Neural cell (in vitro differentiated cells): ENCODE results near the gene ISL2. TPM values are rescaled to one million over a fixed set of nuclear protein-coding genes. Genes with fewer than 3 reads are reported as not detected.

Experiments
- H2AFZ ChIP-seq: fragments of 200-600, 300-800 bp; sonication (generic), shearing (Covaris generic); 2 replicates; pipeline ENCODE4 v1.6.0; 2014; ENCODE audit warnings: low read depth, mild to moderate bottlenecking, antibody characterized with exemption, low read length, moderate library complexity
- H3F3A ChIP-seq: fragments of 200-600 bp; shearing (Covaris generic); 2 replicates; pipeline ENCODE4 v1.6.1; 2016; ENCODE audit warnings: mild to moderate bottlenecking, moderate library complexity, mixed read lengths, antibody characterized with exemption, low read length; ENCODE audit not compliant: insufficient read depth, poor library complexity, severe bottlenecking
- H3K27ac ChIP-seq: fragments of 200-600, 300-800 bp; sonication (generic), shearing (Covaris generic); 2 replicates; pipeline ENCODE4 v1.5.1; 2014; ENCODE audit warnings: mild to moderate bottlenecking, low read length, moderate library complexity
- H3K27me3 ChIP-seq: fragments of 300-800, 200-600 bp; sonication (generic), shearing (Covaris generic); 2 replicates; pipeline ENCODE4 v1.6.0; 2014; ENCODE audit warnings: mild to moderate bottlenecking, low read depth, low read length, moderate library complexity; ENCODE audit not compliant: insufficient read depth
- H3K36me3 ChIP-seq: fragments of 300-800, 200-600 bp; sonication (generic), shearing (Covaris generic); 2 replicates; pipeline ENCODE4 v1.5.1; 2014; ENCODE audit warnings: mild to moderate bottlenecking, antibody characterized with exemption, low read length, moderate library complexity; ENCODE audit not compliant: insufficient read depth
- H3K4me2 ChIP-seq: fragments of 300-800, 200-600 bp; sonication (generic), shearing (Covaris generic); 2 replicates; pipeline ENCODE4 v1.6.0; 2014; ENCODE audit warnings: mild to moderate bottlenecking, low read length
- H3K4me3 ChIP-seq: fragments of 300-800, 200-600 bp; sonication (generic), shearing (Covaris generic); 2 replicates; pipeline ENCODE4 v1.5.1; 2014; ENCODE audit warnings: mild to moderate bottlenecking, low read length, moderate library complexity
- H3K79me2 ChIP-seq: fragments of 200-600 bp; shearing (Covaris generic); replicated peaks from 2 replicates; pipeline ENCODE4 v1.6.0; 2014; ENCODE audit warnings: mild to moderate bottlenecking, low read length, moderate library complexity; ENCODE audit not compliant: insufficient read depth
- H3K9ac ChIP-seq: fragments of 300-800, 200-600 bp; sonication (generic), shearing (Covaris generic); 2 replicates; pipeline ENCODE4 v1.6.1; 2016; ENCODE audit warnings: mild to moderate bottlenecking, low read length, mixed read lengths
- H3K9me2 ChIP-seq: fragments of 200-600 bp; shearing (Covaris generic); 2 replicates; pipeline ENCODE4 v1.6.1; 2016; ENCODE audit warnings: mild to moderate bottlenecking, low read length, mixed read lengths; ENCODE audit not compliant: insufficient read depth
- H3K9me3 ChIP-seq: fragments of 200-600, 300-800 bp; sonication (generic), shearing (Covaris generic); 2 replicates; pipeline ENCODE4 v1.6.1; 2016; ENCODE audit warnings: mild to moderate bottlenecking, mixed run types, low read length, moderate library complexity, mixed read lengths
- H4K20me1 ChIP-seq: fragments of 200-600 bp; shearing (Covaris generic); 2 replicates; pipeline ENCODE4 v1.6.1; 2016; ENCODE audit warnings: mild to moderate bottlenecking, mixed run types; ENCODE audit not compliant: insufficient read depth
- EP300 ChIP-seq: fragments of 450-650 bp; conservative IDR thresholded peaks from 2 replicates; pipeline ENCODE4 v1.6.1; 2014; ENCODE audit warnings: antibody characterized with exemption, mild to moderate bottlenecking, moderate library complexity; ENCODE audit not compliant: poor library complexity, severe bottlenecking
- EZH2 ChIP-seq: fragments of 200-600, 300-800 bp; shearing (Covaris generic), sonication (generic); IDR thresholded peaks from 2 replicates; pipeline ENCODE4 v1.6.1; 2014; ENCODE audit warnings: antibody characterized with exemption, low read length, borderline replicate concordance, mild to moderate bottlenecking; ENCODE audit not compliant: insufficient read depth, poor library complexity, severe bottlenecking
- MXI1 ChIP-seq: fragments of 450-650 bp; conservative IDR thresholded peaks from 2 replicates; pipeline ENCODE4 v1.6.1; 2014; ENCODE audit warnings: antibody characterized with exemption, mild to moderate bottlenecking; ENCODE audit not compliant: poor library complexity, severe bottlenecking
- POLR2AphosphoS5 ChIP-seq: IDR thresholded peaks from 2 replicates; pipeline ENCODE4 v1.6.1; 2012
- RAD21 ChIP-seq: fragments of 450-650 bp; conservative IDR thresholded peaks from 2 replicates; pipeline ENCODE4 v1.6.1; 2014; ENCODE audit warnings: antibody characterized with exemption, mild to moderate bottlenecking, moderate library complexity
- SMC3 ChIP-seq: fragments of 450-650 bp; conservative IDR thresholded peaks from 2 replicates; pipeline ENCODE4 v1.6.1; 2014; ENCODE audit warnings: antibody characterized with exemption, mild to moderate bottlenecking, moderate library complexity; ENCODE audit not compliant: poor library complexity
- TAF1 ChIP-seq: IDR thresholded peaks from 2 replicates; pipeline ENCODE4 v1.6.1; 2012; ENCODE audit warnings: low read depth
- polyA plus RNA-seq: library from polyadenylated mRNA; depleted of rRNA; stranded (reverse); fragments of >200 nt; gene quantifications from 2 replicates; pipeline ENCODE4 v1.2.3, GENCODE V29; 2014
- TF ChIP-seq, protein P1 (sequence below): IDR thresholded peaks from 2 replicates; pipeline ENCODE4 v1.6.1; 2012; ENCODE audit warnings: borderline replicate concordance
- TF ChIP-seq, protein P2 (sequence below): fragments of 450-650 bp; IDR thresholded peaks from 2 replicates; pipeline ENCODE4 v1.5.1; 2014; ENCODE audit warnings: antibody characterized with exemption, mild to moderate bottlenecking, moderate library complexity; ENCODE audit not compliant: poor library complexity, severe bottlenecking

ISL2 gene
- polyA plus RNA-seq, 1 donor from 2014 or later = not detected

DNA sequence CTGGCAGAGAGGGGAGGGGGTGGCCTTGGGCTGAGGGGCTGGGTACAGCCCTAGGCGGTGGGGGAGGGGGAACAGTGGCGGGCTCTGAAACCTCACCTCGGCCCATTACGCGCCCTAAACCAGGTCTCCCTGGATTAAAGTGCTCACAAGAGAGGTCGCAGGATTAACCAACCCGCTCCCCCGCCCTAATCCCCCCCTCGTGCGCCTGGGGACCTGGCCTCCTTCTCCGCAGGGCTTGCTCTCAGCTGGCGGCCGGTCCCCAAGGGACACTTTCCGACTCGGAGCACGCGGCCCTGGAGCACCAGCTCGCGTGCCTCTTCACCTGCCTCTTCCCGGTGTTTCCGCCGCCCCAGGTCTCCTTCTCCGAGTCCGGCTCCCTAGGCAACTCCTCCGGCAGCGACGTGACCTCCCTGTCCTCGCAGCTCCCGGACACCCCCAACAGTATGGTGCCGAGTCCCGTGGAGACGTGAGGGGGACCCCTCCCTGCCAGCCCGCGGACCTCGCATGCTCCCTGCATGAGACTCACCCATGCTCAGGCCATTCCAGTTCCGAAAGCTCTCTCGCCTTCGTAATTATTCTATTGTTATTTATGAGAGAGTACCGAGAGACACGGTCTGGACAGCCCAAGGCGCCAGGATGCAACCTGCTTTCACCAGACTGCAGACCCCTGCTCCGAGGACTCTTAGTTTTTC is 4.9 kb downstream of the ISL2 start:
- no peaks in the 10 kb centered on the region for H3F3A ChIP-seq
- no peaks in the 10 kb centered on the region for H3K9me2 ChIP-seq
- H2AFZ ChIP-seq = no peak overlapping the region

DNA sequence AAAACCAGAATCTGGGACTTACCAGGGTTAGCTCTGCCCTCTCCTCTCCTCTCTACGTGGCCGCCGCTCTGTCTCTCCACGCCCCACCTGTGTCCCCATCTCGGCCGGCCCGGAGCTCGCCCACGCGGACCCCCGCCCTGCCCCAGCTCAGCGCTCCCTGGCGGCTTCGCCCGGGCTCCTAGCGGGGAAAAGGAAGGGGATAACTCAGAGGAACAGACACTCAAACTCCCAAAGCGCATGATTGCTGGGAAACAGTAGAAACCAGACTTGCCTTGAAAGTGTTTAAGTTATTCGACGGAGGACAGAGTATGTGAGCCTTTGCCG is 5.4 kb downstream of the ISL2 start:
- Histone ChIP-seq H3K9me2 (no peaks in the 10 kb centered on the region), H3K27ac (no peak overlapping the region), H3K36me3 (no peaks in the 10 kb centered on the region), H3K79me2 (no peaks in the 10 kb centered on the region), H3K4me2 (no peak overlapping the region), H3K9ac (no peak overlapping the region), H3K9me3 (no peaks in the 10 kb centered on the region), H3F3A (no peaks in the 10 kb centered on the region), H3K4me3 (no peak overlapping the region), H4K20me1 (no peaks in the 10 kb centered on the region), H2AFZ (no peak overlapping the region), H3K27me3 (peaks cover 100% of the 10 kb centered on the region)
- TF ChIP-seq MXI1 (no peak), POLR2AphosphoS5 (no peak), EP300 (no peak), RAD21 (no peak), SMC3 (no peak), EZH2 (no peak), TAF1 (no peak)
- TF ChIP-seq, protein P1, sequence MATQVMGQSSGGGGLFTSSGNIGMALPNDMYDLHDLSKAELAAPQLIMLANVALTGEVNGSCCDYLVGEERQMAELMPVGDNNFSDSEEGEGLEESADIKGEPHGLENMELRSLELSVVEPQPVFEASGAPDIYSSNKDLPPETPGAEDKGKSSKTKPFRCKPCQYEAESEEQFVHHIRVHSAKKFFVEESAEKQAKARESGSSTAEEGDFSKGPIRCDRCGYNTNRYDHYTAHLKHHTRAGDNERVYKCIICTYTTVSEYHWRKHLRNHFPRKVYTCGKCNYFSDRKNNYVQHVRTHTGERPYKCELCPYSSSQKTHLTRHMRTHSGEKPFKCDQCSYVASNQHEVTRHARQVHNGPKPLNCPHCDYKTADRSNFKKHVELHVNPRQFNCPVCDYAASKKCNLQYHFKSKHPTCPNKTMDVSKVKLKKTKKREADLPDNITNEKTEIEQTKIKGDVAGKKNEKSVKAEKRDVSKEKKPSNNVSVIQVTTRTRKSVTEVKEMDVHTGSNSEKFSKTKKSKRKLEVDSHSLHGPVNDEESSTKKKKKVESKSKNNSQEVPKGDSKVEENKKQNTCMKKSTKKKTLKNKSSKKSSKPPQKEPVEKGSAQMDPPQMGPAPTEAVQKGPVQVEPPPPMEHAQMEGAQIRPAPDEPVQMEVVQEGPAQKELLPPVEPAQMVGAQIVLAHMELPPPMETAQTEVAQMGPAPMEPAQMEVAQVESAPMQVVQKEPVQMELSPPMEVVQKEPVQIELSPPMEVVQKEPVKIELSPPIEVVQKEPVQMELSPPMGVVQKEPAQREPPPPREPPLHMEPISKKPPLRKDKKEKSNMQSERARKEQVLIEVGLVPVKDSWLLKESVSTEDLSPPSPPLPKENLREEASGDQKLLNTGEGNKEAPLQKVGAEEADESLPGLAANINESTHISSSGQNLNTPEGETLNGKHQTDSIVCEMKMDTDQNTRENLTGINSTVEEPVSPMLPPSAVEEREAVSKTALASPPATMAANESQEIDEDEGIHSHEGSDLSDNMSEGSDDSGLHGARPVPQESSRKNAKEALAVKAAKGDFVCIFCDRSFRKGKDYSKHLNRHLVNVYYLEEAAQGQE = no peak
- TF ChIP-seq, protein P2, sequence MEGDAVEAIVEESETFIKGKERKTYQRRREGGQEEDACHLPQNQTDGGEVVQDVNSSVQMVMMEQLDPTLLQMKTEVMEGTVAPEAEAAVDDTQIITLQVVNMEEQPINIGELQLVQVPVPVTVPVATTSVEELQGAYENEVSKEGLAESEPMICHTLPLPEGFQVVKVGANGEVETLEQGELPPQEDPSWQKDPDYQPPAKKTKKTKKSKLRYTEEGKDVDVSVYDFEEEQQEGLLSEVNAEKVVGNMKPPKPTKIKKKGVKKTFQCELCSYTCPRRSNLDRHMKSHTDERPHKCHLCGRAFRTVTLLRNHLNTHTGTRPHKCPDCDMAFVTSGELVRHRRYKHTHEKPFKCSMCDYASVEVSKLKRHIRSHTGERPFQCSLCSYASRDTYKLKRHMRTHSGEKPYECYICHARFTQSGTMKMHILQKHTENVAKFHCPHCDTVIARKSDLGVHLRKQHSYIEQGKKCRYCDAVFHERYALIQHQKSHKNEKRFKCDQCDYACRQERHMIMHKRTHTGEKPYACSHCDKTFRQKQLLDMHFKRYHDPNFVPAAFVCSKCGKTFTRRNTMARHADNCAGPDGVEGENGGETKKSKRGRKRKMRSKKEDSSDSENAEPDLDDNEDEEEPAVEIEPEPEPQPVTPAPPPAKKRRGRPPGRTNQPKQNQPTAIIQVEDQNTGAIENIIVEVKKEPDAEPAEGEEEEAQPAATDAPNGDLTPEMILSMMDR = no peak

More for the DNA sequence above, 4.9 kb downstream of the ISL2 start:
- H3K79me2 ChIP-seq = no peaks in the 10 kb centered on the region
- TF ChIP-seq EZH2 = peak; percentile 88
- no peak for TF ChIP-seq MXI1
- H3K4me2 ChIP-seq = no peak overlapping the region
- H3K36me3 ChIP-seq = no peaks in the 10 kb centered on the region
- H4K20me1 ChIP-seq = no peaks in the 10 kb centered on the region
- H3K9ac ChIP-seq = no peak overlapping the region
- H3K4me3 ChIP-seq = no peak overlapping the region
- H3K27me3 ChIP-seq = peaks cover 100% of the 10 kb centered on the region
- no peaks in the 10 kb centered on the region for H3K9me3 ChIP-seq
- no peak overlapping the region for H3K27ac ChIP-seq
